ENCODE results near the gene GATA3.

GATA3 gene

DNA sequence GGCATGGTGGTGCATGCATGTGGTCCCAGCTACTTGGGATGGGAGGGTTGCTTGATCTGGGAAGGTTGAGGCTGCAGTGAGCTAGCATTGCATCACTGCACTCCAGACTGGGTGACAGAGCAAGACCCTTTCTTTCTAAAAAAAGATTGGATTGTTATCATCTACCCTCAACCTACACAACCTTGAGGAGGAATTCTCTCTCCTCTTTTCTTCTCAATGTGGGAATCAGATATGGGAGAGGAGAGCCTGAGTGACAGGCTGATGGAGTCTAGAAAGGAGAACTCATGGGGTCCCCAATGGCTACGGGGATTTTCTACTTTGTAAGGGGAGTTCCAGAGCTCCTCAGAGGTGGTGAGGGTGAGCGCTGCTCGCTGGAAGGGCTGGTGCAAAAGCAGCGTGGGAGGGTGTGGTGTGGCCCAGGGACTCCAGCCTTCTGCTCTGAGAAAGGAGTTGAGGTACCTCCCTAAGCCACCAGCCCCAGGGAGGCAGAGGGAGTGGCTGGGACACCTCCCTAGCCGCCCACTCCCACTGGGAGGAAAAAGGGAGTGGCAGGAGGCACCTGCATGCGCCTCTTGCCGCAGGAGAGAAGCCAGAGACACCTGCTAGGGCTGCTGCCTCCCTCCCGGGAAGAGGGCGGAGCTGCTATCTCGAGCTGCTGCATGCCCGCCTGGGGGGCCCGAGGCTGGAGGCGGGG lies 48.4 kb downstream of the GATA3 start:
- no peak for DNase-seq

DNA sequence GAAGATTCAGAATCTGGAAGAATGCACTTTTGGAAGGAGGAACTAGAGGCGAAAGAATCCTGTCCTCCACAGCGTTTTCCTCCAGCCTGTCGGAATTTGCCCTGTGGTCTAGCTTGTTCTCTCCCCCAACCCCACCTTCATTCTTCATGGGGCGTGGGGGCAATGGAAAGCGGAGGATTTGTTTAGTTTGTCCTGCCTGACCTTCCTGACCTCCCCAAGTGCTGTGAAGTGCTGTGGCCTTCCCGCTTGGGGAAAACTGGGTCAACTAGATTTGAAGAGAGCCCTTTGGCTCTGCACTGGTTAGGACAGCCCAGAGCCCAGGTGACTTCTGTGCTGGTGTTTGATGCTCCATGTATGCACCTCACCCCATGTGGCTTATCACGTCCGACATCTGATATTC lies 49.1 kb downstream of the GATA3 start:
- no peak for DNase-seq

GRCh38 chr10:8104005-8104404 lies 49.5 kb downstream of the GATA3 start:
- DNase-seq: no peak

DNA sequence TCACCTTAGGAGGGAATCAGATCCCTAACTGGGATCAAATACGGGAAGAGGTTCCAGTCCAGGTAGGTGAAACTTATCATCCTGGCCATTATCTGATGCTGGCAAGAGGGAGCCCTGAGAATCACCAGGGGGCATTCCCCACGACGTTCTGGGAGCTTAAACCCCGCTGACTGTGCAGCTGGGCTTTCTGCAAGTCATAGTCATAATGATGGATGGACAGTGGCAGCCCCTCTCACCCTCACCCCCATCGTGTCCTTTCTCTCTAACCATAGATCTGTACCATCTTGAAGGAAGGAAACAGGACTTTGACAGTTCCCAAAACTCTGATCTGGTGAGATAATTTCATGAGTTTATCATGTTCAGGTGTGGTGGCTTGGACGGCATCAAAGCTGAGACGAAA lies 50.2 kb downstream of the GATA3 start:
- no peak for DNase-seq

DNA sequence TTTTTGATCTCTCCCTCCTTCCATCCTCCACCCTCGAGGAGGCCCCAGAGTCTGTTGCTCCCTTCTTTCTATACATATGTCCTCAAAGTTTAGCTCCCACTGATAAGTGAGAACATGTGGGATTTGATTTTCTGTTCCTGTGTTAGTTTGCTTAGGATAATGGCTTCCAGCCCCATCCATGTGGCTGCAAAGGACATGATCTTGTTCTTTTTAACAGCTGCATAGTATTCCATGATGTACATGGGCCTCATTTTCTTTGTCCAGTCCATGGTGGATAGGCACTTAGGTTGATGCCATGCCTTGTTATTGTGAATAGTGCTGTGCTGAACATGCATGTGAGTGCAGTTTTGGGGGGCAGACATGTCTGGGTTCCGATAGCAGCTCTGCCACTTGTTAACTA lies 51.4 kb downstream of the GATA3 start:
- DNase-seq: no peak

DNA sequence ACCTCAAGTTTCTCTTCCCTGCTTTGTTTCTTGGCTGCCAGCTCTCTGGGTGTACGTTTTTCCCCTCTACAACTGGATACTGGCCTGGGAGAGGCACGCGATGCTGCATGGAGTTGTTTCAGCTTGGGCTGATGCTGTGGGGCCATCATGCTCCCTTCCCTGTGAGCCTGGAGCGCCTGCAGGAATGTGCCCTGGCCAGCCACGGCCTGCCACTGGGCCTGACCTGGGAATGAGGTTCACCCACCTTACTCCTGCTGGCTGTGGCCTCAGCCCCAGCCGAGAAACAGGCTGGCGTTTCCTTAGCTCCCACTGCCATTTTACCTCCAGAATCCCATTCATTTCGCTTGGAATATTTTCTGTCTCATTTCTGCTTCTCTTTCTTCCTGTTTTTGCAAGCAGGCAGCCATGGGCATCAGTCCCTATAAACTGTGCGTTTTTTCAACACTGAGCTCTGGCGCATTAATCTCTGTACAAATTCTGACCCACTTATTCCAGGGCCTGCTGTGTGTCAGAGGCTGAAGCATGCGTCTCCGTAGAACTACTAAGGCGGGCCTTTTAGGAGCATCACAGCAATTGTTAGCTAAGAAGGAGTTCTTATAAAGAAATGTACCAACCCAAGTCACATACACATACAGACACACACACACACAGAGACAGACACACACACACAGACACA lies 57.9 kb downstream of the GATA3 start:
- DNase-seq: no peak

DNA sequence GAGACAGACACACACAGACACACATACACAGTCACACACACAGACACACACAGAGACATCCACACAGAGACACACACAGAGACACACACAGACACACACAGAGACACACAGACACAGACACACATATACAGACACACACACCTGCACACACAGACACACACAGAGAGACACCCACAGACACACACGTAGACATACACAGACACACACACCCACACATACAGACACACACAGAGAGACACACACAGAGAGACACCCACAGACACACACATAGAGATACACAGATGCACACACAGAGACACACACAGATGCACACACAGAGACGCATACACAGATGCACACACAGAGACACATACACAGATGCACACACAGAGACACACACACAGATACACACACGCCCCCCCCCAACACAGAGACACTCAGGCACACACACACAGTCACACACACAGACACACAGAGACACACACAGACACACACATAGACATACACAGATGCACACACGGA lies 58.5 kb downstream of the GATA3 start:
- DNase-seq: no peak

GRCh38 chr10:8113616-8114015 lies 59.1 kb downstream of the GATA3 start:
- no peak for DNase-seq

DNA sequence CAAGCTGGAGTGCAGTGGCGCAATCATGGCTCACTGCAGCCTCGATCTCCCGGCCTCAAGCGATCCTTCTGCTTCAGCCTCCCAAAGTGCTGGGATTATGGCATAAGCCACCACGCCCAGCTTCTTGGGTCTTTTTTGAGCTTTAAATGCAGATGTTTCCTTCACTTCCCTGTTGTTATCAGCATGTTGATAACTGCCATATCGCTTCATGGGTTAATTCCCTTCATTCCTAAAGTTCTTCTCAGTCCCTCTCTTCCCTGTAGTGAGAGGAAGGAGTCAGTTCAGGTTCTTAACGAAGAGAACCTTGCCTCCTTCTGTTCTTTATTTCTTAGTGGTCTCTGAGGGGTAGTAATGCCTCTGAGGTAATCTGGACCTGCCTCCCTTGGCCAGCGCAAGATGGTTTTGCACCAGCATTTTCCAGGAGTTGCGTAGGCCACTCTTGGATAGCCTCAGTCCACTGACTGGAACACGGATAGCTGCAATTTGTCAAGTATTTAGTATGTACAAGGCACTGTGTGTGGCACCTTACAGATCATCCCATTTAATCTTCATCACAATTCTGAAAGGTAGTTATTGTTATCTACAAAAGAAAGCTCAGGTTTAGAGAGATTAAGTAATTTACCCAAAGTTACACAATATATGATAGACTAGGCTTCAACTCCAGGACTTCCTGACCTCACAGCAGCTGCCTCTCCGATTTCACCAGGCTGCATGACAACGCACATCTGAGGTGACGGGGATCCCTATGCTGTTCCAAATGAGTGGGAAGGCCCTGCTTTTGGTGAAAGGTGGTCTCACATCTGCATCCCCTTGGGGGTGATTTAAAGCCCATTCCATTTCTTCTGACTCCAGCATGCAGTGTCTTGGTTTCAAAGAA lies 60.5 kb downstream of the GATA3 start:
- DNase-seq: no peak

GRCh38 chr10:8115618-8115980 lies 61.1 kb downstream of the GATA3 start:
- no peak for DNase-seq

- DNase-seq: no peak
These were observed 62.0 kb downstream of the GATA3 start for GRCh38 chr10:8116474-8116873.

- DNase-seq: no peak
These were observed 62.5 kb downstream of the GATA3 start for GRCh38 chr10:8116926-8117493.

DNA sequence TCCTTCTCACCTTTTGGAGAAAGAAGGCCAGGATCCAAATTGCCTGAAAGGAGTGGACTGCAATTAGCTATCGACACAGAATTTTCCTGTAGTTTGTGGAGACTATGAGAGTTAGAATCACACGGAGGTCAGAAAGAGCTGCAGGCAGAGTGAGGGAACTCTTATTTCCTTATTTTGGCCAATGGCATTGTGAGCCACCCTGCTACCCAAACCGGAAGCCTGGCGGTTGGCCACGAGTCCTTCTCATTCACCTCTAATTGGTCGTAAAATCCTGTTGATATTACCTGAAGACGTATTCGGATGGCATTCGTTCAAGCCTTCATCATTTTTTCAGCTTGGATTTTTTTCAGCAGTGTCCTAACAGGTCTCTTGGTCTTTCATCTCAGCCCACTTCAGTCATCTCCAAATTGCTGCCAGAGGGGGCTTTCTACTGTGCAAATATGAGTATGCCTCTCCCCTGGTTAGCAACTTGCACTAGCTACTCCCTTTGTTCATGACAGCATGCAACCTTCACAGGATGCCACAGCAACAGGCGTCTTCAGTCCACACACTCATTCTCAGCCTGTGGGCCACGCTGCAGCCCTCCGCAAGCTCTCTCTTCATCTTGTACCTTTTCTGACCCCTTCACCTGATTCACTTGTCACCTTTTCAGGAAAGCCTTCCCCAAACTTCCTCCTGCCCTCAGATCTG lies 66.9 kb downstream of the GATA3 start:
- DNase-seq: no peak

DNA sequence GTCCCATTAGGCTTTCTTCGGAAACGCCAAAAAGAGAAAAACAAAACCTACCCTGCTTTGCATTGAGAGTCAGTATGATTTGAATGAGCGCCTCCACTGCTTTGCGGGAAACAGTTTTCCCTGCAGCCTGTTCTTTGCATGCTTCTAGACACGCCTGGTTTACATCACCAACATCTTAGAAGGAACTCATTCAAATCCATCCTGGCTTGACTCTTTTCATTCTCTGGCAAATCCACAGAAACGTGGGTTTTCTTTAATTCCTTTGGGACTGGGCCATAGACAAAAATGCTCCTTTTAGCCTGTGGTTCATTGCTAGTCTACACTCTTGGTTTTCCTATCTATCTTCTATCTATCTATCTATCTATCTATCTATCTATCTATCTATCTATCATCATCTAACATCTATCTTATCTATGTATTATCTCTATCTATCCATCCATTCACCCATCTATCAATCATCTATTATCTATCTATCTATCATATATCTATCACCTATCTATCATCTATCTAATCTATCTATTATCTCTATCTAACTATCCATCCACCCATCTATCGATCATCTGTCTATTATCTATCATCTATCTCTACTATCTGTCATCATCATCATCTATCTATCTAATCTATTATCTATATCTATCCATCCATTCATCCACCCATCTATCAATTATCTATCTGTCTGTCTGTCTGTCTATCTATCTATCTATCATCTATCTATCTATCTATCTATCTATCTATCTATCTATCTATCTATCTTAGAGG lies 68.3 kb downstream of the GATA3 start:
- DNase-seq: no peak

DNA sequence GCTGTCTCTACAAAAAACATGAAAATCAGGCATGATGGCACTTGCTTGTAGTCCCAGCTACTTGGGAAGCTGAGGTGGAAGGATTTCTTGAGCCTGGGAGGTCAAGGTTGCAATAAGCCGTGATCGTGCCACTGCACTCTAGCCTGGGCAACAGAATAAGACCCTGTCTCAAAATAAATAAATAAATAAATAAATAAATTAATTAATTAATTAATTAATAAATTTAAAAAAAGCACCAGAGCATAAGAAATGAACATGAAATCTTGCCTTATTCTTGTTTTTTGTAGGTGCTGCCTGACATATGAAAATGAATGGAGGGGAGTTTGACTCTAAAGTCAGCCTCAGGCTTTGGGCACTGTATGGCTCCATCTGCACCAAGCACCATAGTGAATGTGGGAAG lies 69.9 kb downstream of the GATA3 start:
- no peak for DNase-seq

Measured in fibroblast of skin of abdomen (primary cell).